Prostate gland (tissue), 2 donors: ENCODE measurements around the gene POLR1H. TPM values are rescaled to one million over a fixed set of nuclear protein-coding genes. Genes with fewer than 3 reads are reported as not detected.

ENCODE experiments used
- DNase-seq: peaks from one replicate; pipeline ENCODE4 v3.0.0-alpha.2; 2019; ENCODE audit warnings: low spot score
- H3K27ac ChIP-seq, 2 donors: fragments of 200-600 bp; sonication (generic); 2 replicates each; pipeline ENCODE4 v1.5.1; 2017 to 2019
- H3K27me3 ChIP-seq: fragments of 200-600 bp; sonication (generic); replicated peaks from 2 replicates; pipeline ENCODE4 v1.5.1; 2019; ENCODE audit not compliant: insufficient read depth
- H3K36me3 ChIP-seq, 2 donors: fragments of 200-600 bp; sonication (generic); 1 replicate in 1 of 2; 2 replicates in 1 of 2; pipeline versions ENCODE4 v1.5.1 to v1.8.1; 2017 to 2019
- H3K4me1 ChIP-seq: fragments of 200-600 bp; sonication (generic); replicated peaks from 2 replicates; pipeline ENCODE4 v1.5.1; 2019
- H3K4me3 ChIP-seq, 2 donors: fragments of 200-600 bp; sonication (generic); 2 replicates each; pipeline ENCODE4 v1.5.1; 2017 to 2019
- H3K9me3 ChIP-seq: fragments of 200-600 bp; sonication (generic); 2 replicates; pipeline ENCODE4 v1.5.1; 2017
- CTCF ChIP-seq, 4 experiments: fragments of 200-600 bp in 2 of 4; fragments of 450-650 bp in 2 of 4; sonication (generic) in 2 of 4; IDR thresholded peaks; 1 replicate in 3 of 4; 2 replicates in 1 of 4; pipeline ENCODE4 v1.5.1; 2016 to 2019; ENCODE audit warnings: antibody characterized with exemption in 4 of 4, mild to moderate bottlenecking in 2 of 4, moderate library complexity in 2 of 4
- POLR2A ChIP-seq: fragments of 450-650 bp; IDR thresholded peaks from one replicate; pipeline ENCODE4 v1.6.1; 2016; ENCODE audit warnings: antibody characterized with exemption, mild to moderate bottlenecking
- POLR2AphosphoS5 ChIP-seq: sonication (generic); formaldehyde crosslinking; IDR thresholded peaks from one replicate; pipeline ENCODE4 v1.6.1; 2017; ENCODE audit warnings: antibody characterized with exemption
- WGBS: methylation state at CpG from one replicate; pipeline ENCODE4 v1.1.5; 2018; 5-methylcytosine and 5-hydroxymethylcytosine counted together
- intact Hi-C: fragments of 100-400 bp; cut with DNase I; formaldehyde crosslinking; loops from one replicate; pipeline ENCODE4 v1.14.2; 2022
- total RNA-seq, 2 donors: library from RNA; depleted of rRNA; stranded (reverse); fragments of >200 nt; gene quantifications; one replicate each; pipeline ENCODE4 v1.1.0, GENCODE V29; 2016

Gene POLR1H
- 10 to 100 TPM; 31.9 to 36.3 TPM for total RNA-seq

DNA sequence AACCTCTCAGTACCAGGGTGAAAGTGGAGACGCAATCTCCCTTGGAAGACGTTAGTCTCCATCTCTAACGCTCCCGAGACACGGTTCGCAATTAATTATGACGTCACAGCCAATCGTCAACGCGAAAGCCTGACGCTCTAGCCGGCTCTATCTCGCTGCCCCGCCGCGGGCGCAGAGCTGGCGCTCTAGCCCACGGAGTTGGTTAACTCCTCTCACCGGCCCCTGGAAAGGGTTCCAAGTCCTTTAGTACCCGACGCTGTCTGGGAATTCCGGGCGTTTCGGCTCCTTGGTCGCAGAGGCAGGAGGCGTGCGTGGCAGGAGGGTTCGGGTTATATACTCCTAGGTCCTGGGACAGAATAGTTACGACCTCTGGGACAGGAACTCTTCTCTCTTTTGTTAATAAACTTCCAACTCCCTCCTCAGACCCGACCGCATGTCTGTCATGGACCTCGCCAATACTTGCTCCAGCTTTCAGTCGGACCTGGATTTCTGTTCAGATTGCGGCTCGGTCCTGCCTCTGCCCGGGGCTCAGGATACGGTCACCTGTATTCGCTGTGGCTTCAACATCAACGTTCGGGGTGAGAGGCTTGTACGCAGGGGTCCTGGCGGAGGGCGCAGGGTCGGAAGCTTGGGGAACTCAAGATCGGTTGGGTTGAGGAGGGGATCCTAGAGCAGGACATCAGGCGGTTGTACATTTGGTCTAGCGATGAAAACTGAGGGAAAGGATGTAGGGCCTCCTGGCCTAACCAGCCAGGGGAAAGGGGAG is at the start of gene POLR1H:
Gene POLR1H (plus strand): TSS at position 174 of the 766 bp plus-strand sequence. CDS start 260 bp downstream, at position 434.
- DNase-seq = peak; percentile 94
- peak within 1 kb of the TSS; percentile 61 to 65 for H3K4me3 ChIP-seq
- TF ChIP-seq POLR2AphosphoS5 = peak; percentile 97
- peak in 2 of 4 experiments; percentile 32 to 38 for TF ChIP-seq CTCF (IDR thresholded peaks at IDR 0.05)
- peak; percentile 84 for TF ChIP-seq POLR2A
- H3K4me1 ChIP-seq = peaks cover 6% of the 10 kb centered on the region
- WGBS = under 1% methylated on average over 48 of the region's 48 CpGs
- intact Hi-C loops = loop anchor here (5.0 kb wide), 1 partner anchor 84 kb away; no protein-coding TSS in a partner anchor
- H3K27ac ChIP-seq = peak within 1 kb of the TSS; percentile 85 to 91
- H3K36me3 ChIP-seq = no peaks in the 10 kb centered on the region
- no peaks in the 10 kb centered on the region for H3K9me3 ChIP-seq
- no peaks in the 10 kb centered on the region for H3K27me3 ChIP-seq

GRCh38 chr6:30013291-30013922 is 47.7 kb upstream of the POLR1H start:
- DNase-seq = no peak

GRCh38 chr6:30019819-30020218 is 41.2 kb upstream of the POLR1H start:
- WGBS = 92% methylated on average over 2 of the region's 2 CpGs
- intact Hi-C loops = no loop called here
- DNase-seq = no peak
- H3K27me3 ChIP-seq = no peaks in the 10 kb centered on the region
- no peak overlapping the region for H3K4me3 ChIP-seq
- no peaks in the 10 kb centered on the region for H3K9me3 ChIP-seq
- no peaks in the 10 kb centered on the region for H3K36me3 ChIP-seq
- no peak overlapping the region for H3K27ac ChIP-seq
- TF ChIP-seq CTCF (IDR thresholded peaks at IDR 0.05) (no peak), POLR2AphosphoS5 (no peak), POLR2A (no peak)
- H3K4me1 ChIP-seq = no peaks in the 10 kb centered on the region

More at GRCh38 chr6:30013291-30013922, 47.7 kb upstream of the POLR1H start:
- 54% methylated on average over 13 of the region's 13 CpGs for WGBS
- Histone ChIP-seq H3K4me3 (no peak overlapping the region), H3K27ac (no peak overlapping the region), H3K4me1 (no peaks in the 10 kb centered on the region), H3K9me3 (no peaks in the 10 kb centered on the region), H3K27me3 (no peaks in the 10 kb centered on the region), H3K36me3 (no peaks in the 10 kb centered on the region)
- TF ChIP-seq POLR2A (no peak), CTCF (IDR thresholded peaks at IDR 0.05) (peak; percentile 28 to 94 (median 60))
- intact Hi-C loops = loop anchor here (1.0 kb wide), 1 partner anchor 165 kb away; no protein-coding TSS in a partner anchor

DNA sequence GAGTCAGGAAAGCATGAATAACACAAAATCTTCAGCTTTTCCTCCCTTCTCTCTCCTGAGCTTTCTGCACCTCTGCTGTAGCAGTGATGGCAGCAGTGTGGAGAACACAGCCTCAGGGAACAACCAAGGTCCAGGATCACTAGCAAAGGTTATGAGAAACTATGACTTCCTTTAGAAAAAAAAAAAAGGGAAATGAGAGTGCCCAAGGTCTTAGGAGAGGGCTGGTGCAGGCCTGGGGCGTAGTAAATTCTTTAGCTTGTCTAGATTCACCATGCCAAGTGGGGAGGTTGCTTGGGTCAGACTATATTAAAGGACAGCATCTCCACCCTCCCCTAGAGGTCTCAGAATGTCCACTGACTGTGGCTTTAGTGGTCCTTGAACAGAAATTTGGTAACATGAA is 40.4 kb upstream of the POLR1H start:
- Histone ChIP-seq H3K9me3 (no peaks in the 10 kb centered on the region), H3K27ac (no peak overlapping the region), H3K36me3 (no peaks in the 10 kb centered on the region), H3K4me3 (no peak overlapping the region), H3K4me1 (no peaks in the 10 kb centered on the region), H3K27me3 (no peaks in the 10 kb centered on the region)
- intact Hi-C loops = no loop called here
- no peak for TF ChIP-seq CTCF (IDR thresholded peaks at IDR 0.05)
- TF ChIP-seq POLR2A = no peak
- TF ChIP-seq POLR2AphosphoS5 = no peak
- DNase-seq = no peak
- WGBS = 91% methylated on average over 1 of the region's 1 CpG
